Mononuclear cell (primary cell): ENCODE data around the gene GREB1L. TPM values are rescaled to one million over a fixed set of nuclear protein-coding genes. Genes with fewer than 3 reads are reported as not detected.

ENCODE experiments used
- H3K27me3 ChIP-seq: 2 replicates; pipeline ENCODE4 v1.6.0; 2011; ENCODE audit warnings: low read length, control low read depth; ENCODE audit not compliant: insufficient read depth
- H3K4me1 ChIP-seq: 2 replicates; pipeline ENCODE4 v1.5.1; 2011; ENCODE audit warnings: mild to moderate bottlenecking, low read length, control low read depth; ENCODE audit not compliant: insufficient read depth
- H3K4me3 ChIP-seq: 2 replicates; pipeline ENCODE4 v1.5.1; 2011; ENCODE audit warnings: mild to moderate bottlenecking, low read length, moderate library complexity
- H3K9me3 ChIP-seq: 2 replicates; pipeline ENCODE4 v1.5.1; 2011; ENCODE audit warnings: low read depth, mild to moderate bottlenecking, control low read depth, low read length
- total RNA-seq: library from RNA; depleted of rRNA; stranded (reverse); fragments of >200 nt; gene quantifications from one replicate; pipeline ENCODE4 v1.2.3, GENCODE V29; 2012

GREB1L gene
- total RNA-seq, 1 donor = under 0.01 TPM

GRCh38 chr18:21242780-21243401 lies 859 bp downstream of the GREB1L start:
- Histone ChIP-seq H3K9me3 (no peaks in the 10 kb centered on the region), H3K27me3 (peaks cover 73% of the 10 kb centered on the region), H3K4me3 (no peak overlapping the region), H3K4me1 (no peaks in the 10 kb centered on the region)

DNA sequence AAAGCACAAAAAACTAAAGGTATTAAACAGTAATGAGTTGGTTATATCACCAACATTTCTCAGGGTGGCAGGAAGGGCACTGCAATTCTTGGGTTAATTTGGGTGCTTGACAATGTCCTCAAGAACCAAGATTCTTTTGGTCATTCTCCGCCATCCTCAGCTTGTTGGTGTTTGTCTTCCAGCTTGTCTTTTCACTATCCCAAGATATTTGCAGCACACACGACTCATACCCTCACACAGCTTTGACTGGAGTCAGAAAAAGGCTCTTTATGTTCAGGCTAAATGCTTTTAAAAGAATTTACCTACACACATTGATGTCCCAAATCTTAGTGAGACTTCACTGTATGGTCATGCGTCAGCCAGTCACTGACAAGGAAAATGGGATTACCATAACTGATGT lies 12.5 kb downstream of the GREB1L start:
- Histone ChIP-seq H3K4me3 (no peak overlapping the region), H3K27me3 (peaks cover 3% of the 10 kb centered on the region), H3K4me1 (no peaks in the 10 kb centered on the region), H3K9me3 (no peaks in the 10 kb centered on the region)

GRCh38 chr18:21255211-21255610 lies 13.2 kb downstream of the GREB1L start:
- no peak overlapping the region for H3K4me3 ChIP-seq
- no peaks in the 10 kb centered on the region for H3K9me3 ChIP-seq
- no peaks in the 10 kb centered on the region for H3K4me1 ChIP-seq
- peaks cover under 1% of the 10 kb centered on the region for H3K27me3 ChIP-seq

GRCh38 chr18:21257386-21257785 lies 15.4 kb downstream of the GREB1L start:
- Histone ChIP-seq H3K4me1 (no peaks in the 10 kb centered on the region), H3K9me3 (no peaks in the 10 kb centered on the region), H3K4me3 (no peak overlapping the region), H3K27me3 (no peaks in the 10 kb centered on the region)

DNA sequence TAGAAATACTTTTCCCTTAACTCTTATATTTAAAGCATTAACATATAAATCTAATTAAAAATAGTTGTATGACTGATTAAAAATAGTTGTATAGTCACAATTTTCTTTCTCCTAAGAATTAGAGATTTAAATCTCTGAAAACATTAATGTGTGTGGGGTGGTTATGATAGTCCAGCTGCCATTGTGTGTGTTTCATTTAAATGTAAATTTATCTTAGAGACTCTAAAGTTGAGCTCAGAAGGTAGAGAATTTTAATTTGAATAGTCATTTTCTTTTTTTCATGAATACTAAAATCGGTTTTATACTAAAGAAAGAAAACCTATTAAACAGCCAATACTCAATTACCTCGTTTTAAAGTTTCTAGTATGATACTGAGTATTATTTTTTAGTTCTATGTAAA lies 18.6 kb downstream of the GREB1L start:
- Histone ChIP-seq H3K4me1 (no peaks in the 10 kb centered on the region), H3K27me3 (peaks cover 3% of the 10 kb centered on the region), H3K4me3 (no peak overlapping the region), H3K9me3 (no peaks in the 10 kb centered on the region)

DNA sequence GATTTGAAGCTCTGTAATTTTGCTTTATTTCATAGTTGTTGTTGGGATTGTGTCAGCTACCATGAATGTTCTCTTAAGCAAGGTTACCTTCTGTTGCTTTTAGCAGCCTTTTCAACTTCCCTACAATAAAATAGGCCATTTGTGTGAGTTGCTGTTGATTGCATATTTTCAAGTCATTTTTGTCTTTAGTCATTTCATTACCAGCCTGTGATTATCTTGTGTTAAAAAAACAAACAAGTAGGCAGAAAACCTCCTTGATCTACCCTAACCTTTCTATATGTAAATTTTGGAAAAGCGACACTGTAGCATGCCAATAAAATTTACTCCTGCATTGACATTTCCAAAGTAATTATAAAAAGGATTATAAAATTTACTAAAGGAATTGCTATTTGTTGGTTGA lies 19.3 kb downstream of the GREB1L start:
- H3K27me3 ChIP-seq = peaks cover 3% of the 10 kb centered on the region
- H3K4me3 ChIP-seq = no peak overlapping the region
- H3K9me3 ChIP-seq = no peaks in the 10 kb centered on the region
- no peaks in the 10 kb centered on the region for H3K4me1 ChIP-seq

DNA sequence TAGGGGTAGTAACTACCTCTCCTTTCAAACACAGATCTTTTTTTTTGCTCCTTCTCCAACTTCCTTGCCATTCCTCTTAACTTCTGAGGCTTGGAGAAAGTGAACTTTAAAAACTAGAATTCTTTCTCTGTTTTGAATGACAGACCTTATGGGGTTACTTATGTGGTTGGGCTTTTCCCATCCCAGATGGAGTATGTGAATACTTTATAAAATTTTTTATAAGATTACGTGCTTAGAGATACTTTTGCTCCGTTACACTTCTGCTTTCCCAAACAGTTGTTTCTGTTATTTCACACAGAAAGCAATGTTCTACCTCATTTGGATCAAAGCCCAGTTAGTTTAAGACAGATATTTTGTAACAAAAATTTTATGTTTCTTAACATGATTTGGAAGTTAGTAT lies 20.2 kb downstream of the GREB1L start:
- Histone ChIP-seq H3K27me3 (peaks cover 3% of the 10 kb centered on the region), H3K4me3 (no peak overlapping the region), H3K4me1 (no peaks in the 10 kb centered on the region), H3K9me3 (no peaks in the 10 kb centered on the region)

DNA sequence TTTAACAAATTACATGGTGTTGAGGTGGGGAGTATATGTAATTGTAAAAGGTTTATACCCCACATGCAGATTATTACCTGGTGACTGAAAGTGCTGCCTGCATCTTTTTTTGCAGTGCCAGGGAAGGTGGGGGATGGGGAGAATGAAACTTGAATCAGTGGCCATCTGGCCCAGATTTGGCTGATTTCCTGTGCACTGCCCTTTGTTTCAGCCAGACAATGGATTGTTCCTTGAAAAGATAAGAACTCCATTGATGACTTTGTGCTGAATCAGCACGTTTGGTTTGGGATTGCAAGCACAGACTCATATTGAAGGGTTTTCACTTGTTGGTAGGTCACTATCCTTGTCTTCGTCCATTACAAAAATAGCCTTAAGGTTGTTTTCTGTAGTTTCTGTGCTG lies 20.9 kb downstream of the GREB1L start:
- peaks cover 3% of the 10 kb centered on the region for H3K27me3 ChIP-seq
- no peaks in the 10 kb centered on the region for H3K9me3 ChIP-seq
- no peak overlapping the region for H3K4me3 ChIP-seq
- no peaks in the 10 kb centered on the region for H3K4me1 ChIP-seq

DNA sequence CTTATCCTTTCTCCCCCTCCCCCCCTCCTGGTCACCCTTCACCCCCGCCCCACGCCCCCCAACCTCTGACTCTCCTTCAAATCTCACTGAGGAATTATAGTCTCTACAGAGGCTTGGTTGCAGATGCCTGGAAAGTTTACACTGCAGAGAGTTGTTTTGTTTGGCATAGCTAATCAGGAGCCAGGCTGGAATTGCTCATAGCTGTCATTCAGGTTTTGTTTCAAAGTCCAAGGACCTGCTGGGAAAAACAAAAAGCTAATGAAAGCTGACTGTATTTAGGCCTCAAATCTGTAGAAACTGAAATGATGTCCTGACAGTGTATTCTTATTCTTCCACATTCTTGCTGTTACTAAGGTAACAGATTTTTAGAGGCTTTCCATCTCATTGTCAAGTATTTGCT lies 22.6 kb downstream of the GREB1L start:
- no peak overlapping the region for H3K4me3 ChIP-seq
- H3K9me3 ChIP-seq = no peaks in the 10 kb centered on the region
- H3K27me3 ChIP-seq = peaks cover 3% of the 10 kb centered on the region
- no peaks in the 10 kb centered on the region for H3K4me1 ChIP-seq

GRCh38 chr18:21265971-21266673 lies 24.1 kb downstream of the GREB1L start:
- Histone ChIP-seq H3K27me3 (peaks cover 3% of the 10 kb centered on the region), H3K9me3 (no peaks in the 10 kb centered on the region), H3K4me3 (no peak overlapping the region), H3K4me1 (no peaks in the 10 kb centered on the region)

GRCh38 chr18:21267400-21267799 lies 25.4 kb downstream of the GREB1L start:
- H3K4me3 ChIP-seq = no peak overlapping the region
- H3K9me3 ChIP-seq = no peaks in the 10 kb centered on the region
- H3K27me3 ChIP-seq = peaks cover 3% of the 10 kb centered on the region
- H3K4me1 ChIP-seq = no peaks in the 10 kb centered on the region

GRCh38 chr18:21269349-21269748 lies 27.3 kb downstream of the GREB1L start:
- Histone ChIP-seq H3K9me3 (no peaks in the 10 kb centered on the region), H3K4me3 (no peak overlapping the region), H3K27me3 (no peaks in the 10 kb centered on the region), H3K4me1 (no peaks in the 10 kb centered on the region)

DNA sequence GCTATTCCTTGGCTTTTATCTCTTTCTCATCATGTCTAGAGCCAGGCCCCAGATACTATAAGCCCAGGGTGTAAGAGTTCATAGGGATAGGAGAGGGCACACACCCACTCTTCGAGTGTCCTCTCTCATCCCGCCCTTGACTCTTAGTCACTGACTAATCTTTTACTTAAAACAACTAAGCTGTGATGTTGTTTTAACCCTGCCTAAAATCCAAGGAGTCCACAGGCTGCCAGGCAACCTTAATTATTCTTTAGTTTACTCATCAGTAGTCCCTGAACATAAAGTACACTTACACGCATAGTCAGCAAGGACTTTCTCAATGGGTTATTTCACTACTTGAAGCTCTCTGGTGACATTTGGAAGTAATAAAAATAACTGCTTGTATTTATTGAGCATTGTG lies 28.4 kb downstream of the GREB1L start:
- Histone ChIP-seq H3K4me1 (no peaks in the 10 kb centered on the region), H3K27me3 (no peaks in the 10 kb centered on the region), H3K4me3 (no peak overlapping the region), H3K9me3 (no peaks in the 10 kb centered on the region)

DNA sequence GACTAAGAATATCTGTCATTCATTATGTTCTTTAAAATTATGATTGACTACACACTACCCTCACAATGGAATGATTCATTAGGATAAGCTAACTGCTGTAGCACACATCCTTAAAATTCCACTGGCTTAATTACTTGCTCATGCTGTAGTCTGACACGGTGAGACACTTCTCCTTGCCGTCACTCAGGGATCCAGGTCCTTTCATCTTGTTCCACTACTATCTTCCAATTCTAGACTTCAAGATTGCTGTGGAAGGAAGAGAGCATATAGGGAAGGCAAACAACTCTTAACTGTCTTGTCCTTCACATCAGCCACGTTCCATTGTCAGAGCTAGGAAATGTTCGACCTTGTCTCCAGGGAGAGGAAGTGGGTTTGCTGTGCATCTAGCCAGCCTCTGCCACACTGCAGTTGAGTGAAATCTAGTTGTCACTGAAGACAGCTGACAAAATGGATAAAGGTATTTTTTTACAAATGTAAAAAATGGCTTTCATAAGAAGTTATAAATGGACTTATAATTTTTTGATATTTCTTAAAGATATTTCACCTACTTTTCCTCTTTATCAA lies 30.1 kb downstream of the GREB1L start:
- no peaks in the 10 kb centered on the region for H3K9me3 ChIP-seq
- no peak overlapping the region for H3K4me3 ChIP-seq
- H3K27me3 ChIP-seq = no peaks in the 10 kb centered on the region
- no peaks in the 10 kb centered on the region for H3K4me1 ChIP-seq

DNA sequence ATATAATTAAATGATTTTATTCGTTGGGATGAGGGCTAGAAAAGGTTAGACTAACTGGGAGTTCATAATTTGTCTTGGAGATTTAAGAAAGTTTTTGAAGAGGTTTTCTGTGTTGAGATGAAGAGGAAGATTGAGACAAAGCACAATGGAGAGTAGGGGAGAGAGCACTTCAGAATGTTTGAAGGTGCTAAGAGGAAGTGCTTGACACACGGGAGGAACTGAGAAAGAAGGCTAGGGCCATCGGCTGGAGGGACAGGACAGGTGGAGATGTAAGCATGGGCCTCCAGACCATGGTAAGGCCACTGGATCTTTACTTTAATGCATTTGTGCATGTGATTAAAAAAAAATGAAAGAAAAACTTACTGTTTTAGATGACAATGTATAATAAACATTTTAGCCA lies 31.5 kb downstream of the GREB1L start:
- Histone ChIP-seq H3K4me3 (no peak overlapping the region), H3K9me3 (no peaks in the 10 kb centered on the region), H3K27me3 (no peaks in the 10 kb centered on the region), H3K4me1 (no peaks in the 10 kb centered on the region)

- H3K27me3 ChIP-seq = no peaks in the 10 kb centered on the region
- no peaks in the 10 kb centered on the region for H3K4me1 ChIP-seq
- no peak overlapping the region for H3K4me3 ChIP-seq
- H3K9me3 ChIP-seq = no peaks in the 10 kb centered on the region
These were observed 33.6 kb downstream of the GREB1L start for GRCh38 chr18:21275645-21276044.
